ENCODE results near the gene KLHL17.

Gene KLHL17

GRCh38 chr1:962381-963300 lies 2.3 kb downstream of the KLHL17 start:
- Histone ChIP-seq H3K4me3 (ENCODE audit: low read depth in 1 of 5, low read length in 5 of 5) (no peak overlapping the region), H3K27me3 (ENCODE audit: control insufficient read depth in 5 of 5, insufficient read depth in 4 of 5, low read length in 5 of 5) (peaks cover 3 to 7% (median 4%) of the 10 kb centered on the region in 5 donors), H3K4me1 (ENCODE audit: control insufficient read depth in 5 of 5, insufficient read depth in 5 of 5, low read length in 5 of 5) (peaks cover 3 to 50% (median 41%) of the 10 kb centered on the region in 5 donors), H3K9me3 (ENCODE audit: control insufficient read depth in 5 of 5, low read length in 5 of 5) (no peaks in the 10 kb centered on the region), H3K9ac (ENCODE audit: low read length in 5 of 5) (no peak overlapping the region), H3K27ac (ENCODE audit: low read depth, low read length) (no peak overlapping the region), H3K36me3 (ENCODE audit: control insufficient read depth in 5 of 5, insufficient read depth in 5 of 5, low read length in 5 of 5) (peaks cover 0 to 19% (median 2%) of the 10 kb centered on the region in 5 donors)

GRCh38 chr1:963301-963651 lies 2.9 kb downstream of the KLHL17 start:
- Histone ChIP-seq H3K9me3 (ENCODE audit: control insufficient read depth in 5 of 5, low read length in 5 of 5) (no peaks in the 10 kb centered on the region), H3K4me1 (ENCODE audit: control insufficient read depth in 5 of 5, insufficient read depth in 5 of 5, low read length in 5 of 5) (peaks cover 1 to 43% (median 35%) of the 10 kb centered on the region in 5 donors), H3K27me3 (ENCODE audit: control insufficient read depth in 5 of 5, insufficient read depth in 4 of 5, low read length in 5 of 5) (peaks cover 9 to 13% (median 11%) of the 10 kb centered on the region in 5 donors), H3K9ac (ENCODE audit: low read length in 5 of 5) (no peak overlapping the region), H3K27ac (ENCODE audit: low read depth, low read length) (no peak overlapping the region), H3K36me3 (ENCODE audit: control insufficient read depth in 5 of 5, insufficient read depth in 5 of 5, low read length in 5 of 5) (peaks cover 0 to 19% (median 2%) of the 10 kb centered on the region in 5 donors), H3K4me3 (ENCODE audit: low read depth in 1 of 5, low read length in 5 of 5) (no peak overlapping the region)

GRCh38 chr1:963746-964525 lies 3.6 kb downstream of the KLHL17 start:
- Histone ChIP-seq H3K27me3 (ENCODE audit: control insufficient read depth in 5 of 5, insufficient read depth in 4 of 5, low read length in 5 of 5) (peaks cover 10 to 17% (median 15%) of the 10 kb centered on the region in 5 donors), H3K4me3 (ENCODE audit: low read depth in 1 of 5, low read length in 5 of 5) (no peak overlapping the region), H3K4me1 (ENCODE audit: control insufficient read depth in 5 of 5, insufficient read depth in 5 of 5, low read length in 5 of 5) (peaks cover 0 to 37% (median 28%) of the 10 kb centered on the region in 5 donors), H3K9me3 (ENCODE audit: control insufficient read depth in 5 of 5, low read length in 5 of 5) (no peaks in the 10 kb centered on the region), H3K36me3 (ENCODE audit: control insufficient read depth in 5 of 5, insufficient read depth in 5 of 5, low read length in 5 of 5) (peaks cover 0 to 19% (median 2%) of the 10 kb centered on the region in 5 donors), H3K9ac (ENCODE audit: low read length in 5 of 5) (no peak overlapping the region), H3K27ac (ENCODE audit: low read depth, low read length) (no peak overlapping the region)

- no peak overlapping the region for H3K27ac ChIP-seq (ENCODE audit: low read depth, low read length)
- H3K36me3 ChIP-seq (ENCODE audit: control insufficient read depth in 5 of 5, insufficient read depth in 5 of 5, low read length in 5 of 5) = peaks cover 0 to 19% (median 2%) of the 10 kb centered on the region in 5 donors
- H3K4me1 ChIP-seq (ENCODE audit: control insufficient read depth in 5 of 5, insufficient read depth in 5 of 5, low read length in 5 of 5) = peaks cover 0 to 30% (median 23%) of the 10 kb centered on the region in 5 donors
- peaks cover 17 to 23% (median 19%) of the 10 kb centered on the region in 5 donors for H3K27me3 ChIP-seq (ENCODE audit: control insufficient read depth in 5 of 5, insufficient read depth in 4 of 5, low read length in 5 of 5)
- no peak overlapping the region for H3K9ac ChIP-seq (ENCODE audit: low read length in 5 of 5)
- no peaks in the 10 kb centered on the region for H3K9me3 ChIP-seq (ENCODE audit: control insufficient read depth in 5 of 5, low read length in 5 of 5)
- H3K4me3 ChIP-seq (ENCODE audit: low read depth in 1 of 5, low read length in 5 of 5) = no peak overlapping the region
Measured at GRCh38 chr1:964691-965525, 4.5 kb downstream of the KLHL17 start.

GRCh38 chr1:965526-966134 lies 5.2 kb downstream of the KLHL17 start:
- no peaks in the 10 kb centered on the region for H3K9me3 ChIP-seq (ENCODE audit: control insufficient read depth in 5 of 5, low read length in 5 of 5)
- H3K9ac ChIP-seq (ENCODE audit: low read length in 5 of 5) = peak overlapping the region in 1 of 5 donors; percentile 74
- no peak overlapping the region for H3K27ac ChIP-seq (ENCODE audit: low read depth, low read length)
- H3K4me3 ChIP-seq (ENCODE audit: low read depth in 1 of 5, low read length in 5 of 5) = no peak overlapping the region
- H3K27me3 ChIP-seq (ENCODE audit: control insufficient read depth in 5 of 5, insufficient read depth in 4 of 5, low read length in 5 of 5) = peaks cover 23 to 31% (median 25%) of the 10 kb centered on the region in 5 donors
- peaks cover 0 to 26% (median 23%) of the 10 kb centered on the region in 5 donors for H3K4me1 ChIP-seq (ENCODE audit: control insufficient read depth in 5 of 5, insufficient read depth in 5 of 5, low read length in 5 of 5)
- H3K36me3 ChIP-seq (ENCODE audit: control insufficient read depth in 5 of 5, insufficient read depth in 5 of 5, low read length in 5 of 5) = peaks cover 0 to 19% (median 2%) of the 10 kb centered on the region in 5 donors

- Histone ChIP-seq H3K36me3 (ENCODE audit: control insufficient read depth in 5 of 5, insufficient read depth in 5 of 5, low read length in 5 of 5) (peaks cover 0 to 19% (median 2%) of the 10 kb centered on the region in 5 donors), H3K27ac (ENCODE audit: low read depth, low read length) (no peak within 1 kb of the TSS), H3K9ac (ENCODE audit: low read length in 5 of 5) (peak within 1 kb of the TSS in 4 of 5 donors; percentile 48 to 74 (median 66)), H3K4me3 (ENCODE audit: low read depth in 1 of 5, low read length in 5 of 5) (peak within 1 kb of the TSS in 4 of 5 donors; percentile 70 to 81 (median 78)), H3K9me3 (ENCODE audit: control insufficient read depth in 5 of 5, low read length in 5 of 5) (no peaks in the 10 kb centered on the region), H3K4me1 (ENCODE audit: control insufficient read depth in 5 of 5, insufficient read depth in 5 of 5, low read length in 5 of 5) (peaks cover 0 to 24% (median 22%) of the 10 kb centered on the region in 5 donors), H3K27me3 (ENCODE audit: control insufficient read depth in 5 of 5, insufficient read depth in 4 of 5, low read length in 5 of 5) (peaks cover 24 to 36% (median 30%) of the 10 kb centered on the region in 5 donors)
Measured at GRCh38 chr1:966135-966703, 5.8 kb downstream of the KLHL17 start, which contains the start of gene PLEKHN1. Gene PLEKHN1, plus strand, starts transcription at chr1:966482. Its CDS starts 50 bp downstream, at chr1:966532.

- Histone ChIP-seq H3K9me3 (ENCODE audit: control insufficient read depth in 5 of 5, low read length in 5 of 5) (no peaks in the 10 kb centered on the region), H3K36me3 (ENCODE audit: control insufficient read depth in 5 of 5, insufficient read depth in 5 of 5, low read length in 5 of 5) (peaks cover 0 to 19% (median 2%) of the 10 kb centered on the region in 5 donors), H3K4me3 (ENCODE audit: low read depth in 1 of 5, low read length in 5 of 5) (peak overlapping the region in 4 of 5 donors; percentile 70 to 81 (median 78)), H3K27me3 (ENCODE audit: control insufficient read depth in 5 of 5, insufficient read depth in 4 of 5, low read length in 5 of 5) (peaks cover 24 to 42% (median 36%) of the 10 kb centered on the region in 5 donors), H3K27ac (ENCODE audit: low read depth, low read length) (no peak overlapping the region), H3K9ac (ENCODE audit: low read length in 5 of 5) (peak overlapping the region in 4 of 5 donors; percentile 48 to 74 (median 66)), H3K4me1 (ENCODE audit: control insufficient read depth in 5 of 5, insufficient read depth in 5 of 5, low read length in 5 of 5) (peaks cover 0 to 18% (median 18%) of the 10 kb centered on the region in 5 donors)
Measured at GRCh38 chr1:966704-967300, 6.4 kb downstream of the KLHL17 start.

GRCh38 chr1:967466-968343 lies 7.3 kb downstream of the KLHL17 start:
- Histone ChIP-seq H3K4me1 (ENCODE audit: control insufficient read depth in 5 of 5, insufficient read depth in 5 of 5, low read length in 5 of 5) (peaks cover 0 to 18% (median 18%) of the 10 kb centered on the region in 5 donors), H3K27me3 (ENCODE audit: control insufficient read depth in 5 of 5, insufficient read depth in 4 of 5, low read length in 5 of 5) (peaks cover 29 to 48% (median 41%) of the 10 kb centered on the region in 5 donors), H3K9ac (ENCODE audit: low read length in 5 of 5) (no peak overlapping the region), H3K27ac (ENCODE audit: low read depth, low read length) (no peak overlapping the region), H3K4me3 (ENCODE audit: low read depth in 1 of 5, low read length in 5 of 5) (no peak overlapping the region), H3K36me3 (ENCODE audit: control insufficient read depth in 5 of 5, insufficient read depth in 5 of 5, low read length in 5 of 5) (peaks cover 0 to 13% (median 2%) of the 10 kb centered on the region in 5 donors), H3K9me3 (ENCODE audit: control insufficient read depth in 5 of 5, low read length in 5 of 5) (no peaks in the 10 kb centered on the region)
